Measurements from ENCODE around the gene CREG2. TPM values are rescaled to one million over a fixed set of nuclear protein-coding genes. Genes with fewer than 3 reads are reported as not detected.

The CREG2 gene
- total RNA-seq, 4 donors from 2014 or later: not detected

DNA sequence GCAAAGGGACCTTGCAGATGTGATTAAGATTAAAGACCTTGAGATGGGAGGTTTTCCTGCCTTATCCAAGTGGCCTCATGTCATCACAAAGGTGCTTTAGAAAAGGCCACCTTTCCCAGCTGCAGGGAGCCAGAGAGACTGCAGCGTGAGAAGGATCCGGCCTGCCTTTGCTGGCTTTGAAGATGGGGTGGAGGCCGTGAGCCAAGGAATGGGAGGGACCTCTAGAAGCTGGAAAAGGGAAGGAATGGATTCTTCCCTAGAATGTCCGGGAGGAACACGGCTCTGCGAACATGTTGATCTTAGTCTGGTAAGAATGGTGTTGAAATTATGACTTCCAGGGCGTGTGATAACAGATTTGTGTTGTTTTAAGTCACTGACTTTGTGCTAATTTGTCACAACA is 39.9 kb upstream of the CREG2 start:
- 91% methylated on average over 7 of the region's 7 CpGs for WGBS
- Histone ChIP-seq H3K4me3 (no peak overlapping the region), H3K27ac (replicated peaks in 1 of 4) (no peak overlapping the region), H3K4me1 (no peaks in the 10 kb centered on the region), H3K36me3 (no peaks in the 10 kb centered on the region), H3K9me3 (no peaks in the 10 kb centered on the region), H3K27me3 (no peaks in the 10 kb centered on the region)
- intact Hi-C loops (cut with DNase I): no loop called here
- no peak for DNase-seq (ENCODE audit: extremely low spot score)
- TF ChIP-seq POLR2A (IDR thresholded peaks at IDR 0.05; ENCODE audit: low read depth): no peak
- TF ChIP-seq POLR2AphosphoS5 (IDR thresholded peaks at IDR 0.05): no peak

DNA sequence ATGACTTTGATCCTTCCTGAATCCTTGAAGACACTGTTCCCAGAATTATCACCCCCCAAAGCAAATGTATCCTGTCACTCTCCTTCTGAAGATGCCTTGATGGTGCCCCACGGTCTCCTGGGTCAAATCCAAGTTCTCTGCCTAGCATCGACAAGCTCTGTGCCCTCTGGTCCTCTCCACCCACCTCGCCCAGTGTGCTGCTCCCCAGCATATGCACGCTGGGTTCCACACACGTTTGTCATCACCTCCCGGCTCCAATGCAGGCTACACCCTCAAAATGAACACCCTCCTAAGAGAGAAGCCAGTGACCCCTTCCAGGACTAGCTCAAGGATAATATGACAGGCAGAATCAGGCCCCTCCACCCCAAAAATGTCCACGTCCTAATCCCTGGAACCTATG is 39.5 kb upstream of the CREG2 start:
- H3K36me3 ChIP-seq: no peaks in the 10 kb centered on the region
- intact Hi-C loops (cut with DNase I): no loop called here
- DNase-seq (ENCODE audit: extremely low spot score): no peak
- no peak overlapping the region for H3K27ac ChIP-seq (replicated peaks in 1 of 4)
- no peaks in the 10 kb centered on the region for H3K4me1 ChIP-seq
- H3K4me3 ChIP-seq: no peak overlapping the region
- H3K9me3 ChIP-seq: no peaks in the 10 kb centered on the region
- TF ChIP-seq EP300 (IDR thresholded peaks at IDR 0.05): no peak
- no peak for TF ChIP-seq POLR2A (IDR thresholded peaks at IDR 0.05; ENCODE audit: low read depth)
- TF ChIP-seq POLR2AphosphoS5 (IDR thresholded peaks at IDR 0.05): no peak
- TF ChIP-seq, protein P1, sequence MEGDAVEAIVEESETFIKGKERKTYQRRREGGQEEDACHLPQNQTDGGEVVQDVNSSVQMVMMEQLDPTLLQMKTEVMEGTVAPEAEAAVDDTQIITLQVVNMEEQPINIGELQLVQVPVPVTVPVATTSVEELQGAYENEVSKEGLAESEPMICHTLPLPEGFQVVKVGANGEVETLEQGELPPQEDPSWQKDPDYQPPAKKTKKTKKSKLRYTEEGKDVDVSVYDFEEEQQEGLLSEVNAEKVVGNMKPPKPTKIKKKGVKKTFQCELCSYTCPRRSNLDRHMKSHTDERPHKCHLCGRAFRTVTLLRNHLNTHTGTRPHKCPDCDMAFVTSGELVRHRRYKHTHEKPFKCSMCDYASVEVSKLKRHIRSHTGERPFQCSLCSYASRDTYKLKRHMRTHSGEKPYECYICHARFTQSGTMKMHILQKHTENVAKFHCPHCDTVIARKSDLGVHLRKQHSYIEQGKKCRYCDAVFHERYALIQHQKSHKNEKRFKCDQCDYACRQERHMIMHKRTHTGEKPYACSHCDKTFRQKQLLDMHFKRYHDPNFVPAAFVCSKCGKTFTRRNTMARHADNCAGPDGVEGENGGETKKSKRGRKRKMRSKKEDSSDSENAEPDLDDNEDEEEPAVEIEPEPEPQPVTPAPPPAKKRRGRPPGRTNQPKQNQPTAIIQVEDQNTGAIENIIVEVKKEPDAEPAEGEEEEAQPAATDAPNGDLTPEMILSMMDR (IDR thresholded peaks at IDR 0.05): no peak
- WGBS: 94% methylated on average over 7 of the region's 7 CpGs
- no peaks in the 10 kb centered on the region for H3K27me3 ChIP-seq

DNA sequence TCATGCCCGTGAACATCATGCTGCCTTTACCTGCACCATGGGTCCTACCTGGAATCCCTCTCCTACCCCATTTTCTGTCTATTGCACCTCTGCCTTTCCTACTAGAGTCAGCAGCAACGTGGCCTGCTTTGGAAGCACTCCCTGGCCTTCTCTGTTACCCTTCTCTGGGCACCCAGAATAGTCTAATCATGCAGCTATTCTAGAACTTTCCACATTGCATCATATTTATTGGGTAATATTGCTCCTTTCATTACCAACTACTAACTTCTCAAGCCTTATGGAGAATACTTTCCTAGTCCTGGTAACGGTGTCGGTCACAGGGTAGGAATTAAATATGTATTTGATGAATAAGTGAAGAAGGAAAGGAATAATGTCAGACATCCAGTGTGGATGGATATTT is 33.3 kb upstream of the CREG2 start:
- Histone ChIP-seq H3K27ac (replicated peaks in 1 of 4) (no peak overlapping the region), H3K9me3 (no peaks in the 10 kb centered on the region), H3K36me3 (no peaks in the 10 kb centered on the region), H3K4me1 (peaks cover 0 to 6% (median 0%) of the 10 kb centered on the region in 4 donors), H3K4me3 (no peak overlapping the region), H3K27me3 (no peaks in the 10 kb centered on the region)
- TF ChIP-seq POLR2A (IDR thresholded peaks at IDR 0.05; ENCODE audit: low read depth) (no peak), EP300 (IDR thresholded peaks at IDR 0.05) (no peak), POLR2AphosphoS5 (IDR thresholded peaks at IDR 0.05) (no peak)
- TF ChIP-seq, protein P1 (IDR thresholded peaks at IDR 0.05): no peak
- no peak for DNase-seq (ENCODE audit: extremely low spot score)
- intact Hi-C loops (cut with DNase I): no loop called here
- 85% methylated on average over 4 of the region's 4 CpGs for WGBS

DNA sequence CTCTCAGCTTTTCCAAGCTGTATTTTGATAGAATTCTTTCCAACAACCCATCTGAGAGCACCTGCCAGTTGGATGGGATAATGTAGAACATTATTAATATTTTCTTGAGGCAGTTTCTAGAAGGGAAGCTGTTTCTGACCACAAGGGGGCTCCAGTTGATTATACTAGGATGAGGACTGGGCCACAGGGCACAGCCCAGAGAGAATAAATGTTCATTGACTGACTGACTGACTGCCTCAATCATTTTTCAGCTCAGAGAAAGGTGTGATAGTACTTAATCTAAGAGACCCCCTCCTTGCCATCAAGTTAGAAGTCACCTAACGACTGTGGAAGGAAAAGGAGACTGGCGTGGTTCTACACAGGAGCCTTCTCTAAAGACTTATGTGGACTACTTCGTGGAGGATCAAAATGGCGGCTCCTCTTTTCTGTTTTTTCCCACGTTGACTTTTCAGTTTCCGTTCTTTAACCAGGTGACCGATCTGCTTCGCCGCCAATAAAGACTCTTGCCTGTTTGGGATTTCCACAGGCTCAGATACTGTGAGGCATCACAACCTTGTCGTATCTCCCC is 31.9 kb upstream of the CREG2 start:
- H3K9me3 ChIP-seq: no peaks in the 10 kb centered on the region
- peaks cover 0 to 6% (median 0%) of the 10 kb centered on the region in 4 donors for H3K4me1 ChIP-seq
- H3K27ac ChIP-seq (replicated peaks in 1 of 4): no peak overlapping the region
- peaks cover 0 to 9% (median 0%) of the 10 kb centered on the region in 4 donors for H3K27me3 ChIP-seq
- intact Hi-C loops (cut with DNase I): loop anchor here (2.0 to 10.0 kb wide), 2 partner anchors 276 to 412 kb away; partner anchors contain the start of gene MAP4K4
- no peak for DNase-seq (ENCODE audit: extremely low spot score)
- no peak overlapping the region for H3K4me3 ChIP-seq
- no peaks in the 10 kb centered on the region for H3K36me3 ChIP-seq
- 91% methylated on average over 10 of the region's 10 CpGs for WGBS
- no peak for TF ChIP-seq POLR2AphosphoS5 (IDR thresholded peaks at IDR 0.05)
- TF ChIP-seq EP300 (IDR thresholded peaks at IDR 0.05): no peak
- TF ChIP-seq POLR2A (IDR thresholded peaks at IDR 0.05; ENCODE audit: low read depth): no peak
- TF ChIP-seq, protein P1 (IDR thresholded peaks at IDR 0.05): peak; percentile 72 to 84 (median 76)

DNA sequence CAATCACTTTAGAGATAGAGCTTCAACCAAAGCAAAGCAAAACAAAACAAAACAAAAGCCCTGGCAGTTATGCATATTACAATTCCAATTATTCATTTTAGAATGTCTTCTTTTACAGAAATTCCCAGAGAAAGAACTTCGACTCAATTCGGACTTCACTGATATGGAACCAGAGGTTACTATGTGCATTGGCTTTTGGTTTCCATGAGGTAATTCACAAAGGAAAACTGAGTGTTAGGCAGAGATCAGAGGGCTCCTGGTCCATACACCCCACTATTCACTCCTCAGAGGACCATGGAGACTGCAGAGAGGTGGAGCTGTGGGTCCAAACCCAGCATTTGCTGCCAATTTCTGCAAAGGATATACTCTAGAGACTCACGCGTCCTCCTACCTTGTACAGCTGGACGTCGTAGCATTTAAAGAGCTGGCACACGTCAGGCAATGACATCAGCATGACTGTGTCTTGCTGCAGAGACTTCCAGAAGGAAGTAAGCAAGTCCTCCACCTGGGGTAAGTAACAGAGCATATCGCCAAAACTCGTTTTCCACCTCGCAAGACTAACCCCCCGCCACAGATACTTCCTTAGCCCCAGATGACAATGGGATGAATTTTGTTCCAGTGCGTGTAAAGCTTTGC is 31.3 kb upstream of the CREG2 start:
- Histone ChIP-seq H3K27me3 (peaks cover 0 to 9% (median 0%) of the 10 kb centered on the region in 4 donors), H3K4me1 (peaks cover 0 to 6% (median 0%) of the 10 kb centered on the region in 4 donors), H3K36me3 (no peaks in the 10 kb centered on the region), H3K9me3 (no peaks in the 10 kb centered on the region), H3K27ac (replicated peaks in 1 of 4) (no peak overlapping the region), H3K4me3 (no peak overlapping the region)
- intact Hi-C loops (cut with DNase I): loop anchor here (2.0 to 10.0 kb wide), 2 partner anchors 276 to 412 kb away; partner anchors contain the start of gene MAP4K4
- 49% methylated on average over 12 of the region's 12 CpGs for WGBS
- no peak for DNase-seq (ENCODE audit: extremely low spot score)
- TF ChIP-seq POLR2AphosphoS5 (IDR thresholded peaks at IDR 0.05): no peak
- no peak for TF ChIP-seq EP300 (IDR thresholded peaks at IDR 0.05)
- no peak for TF ChIP-seq POLR2A (IDR thresholded peaks at IDR 0.05; ENCODE audit: low read depth)
- TF ChIP-seq, protein P1 (IDR thresholded peaks at IDR 0.05): no peak

Measured in esophagus muscularis mucosa (tissue), 4 donors.